ENCODE measurements around the gene PDYN.

PDYN gene

DNA sequence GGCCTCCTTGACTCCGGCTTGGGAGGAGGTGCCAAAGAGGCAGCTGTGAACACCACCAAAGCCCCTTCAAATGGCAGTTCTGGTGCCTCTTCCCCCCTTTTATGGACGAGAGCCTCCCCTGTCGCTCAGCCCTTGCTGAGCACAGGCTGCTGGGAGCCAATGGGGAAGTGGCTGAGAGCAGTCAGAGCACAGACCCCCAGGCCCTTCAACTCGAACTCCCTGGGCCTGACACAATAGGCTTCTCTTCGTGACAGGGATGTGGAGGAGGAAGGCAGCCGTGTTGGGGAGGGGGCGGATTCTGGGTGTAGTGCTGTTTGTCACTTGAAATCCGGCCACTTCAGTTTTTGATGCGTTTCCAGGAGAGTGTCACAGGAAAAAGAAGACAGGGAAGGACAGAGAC lies at the start of gene PDYN:
Gene PDYN (minus strand): TSS at position 73 of the 400 bp plus-strand sequence. CDS start 10,974 bp downstream, outside the sequence.
- H3K4me3 ChIP-seq (ENCODE audit: insufficient read depth, low read length, poor library complexity, severe bottlenecking): no peak within 1 kb of the TSS
- no peak within 1 kb of the TSS for H2AFZ ChIP-seq (ENCODE audit: low read depth, low read length, severe bottlenecking)
- no peak within 1 kb of the TSS for H3K27ac ChIP-seq (ENCODE audit: low read depth, low read length)
- H3K79me2 ChIP-seq (ENCODE audit: insufficient read depth, low read length): no peaks in the 10 kb centered on the region
- H3K9me2 ChIP-seq (replicated peaks; ENCODE audit: insufficient read depth, low read length): no peaks in the 10 kb centered on the region
- H3K36me3 ChIP-seq (ENCODE audit: low read length): no peaks in the 10 kb centered on the region
- no peaks in the 10 kb centered on the region for H3K27me3 ChIP-seq (ENCODE audit: low read length)
- H3F3A ChIP-seq (ENCODE audit: insufficient read depth): no peaks in the 10 kb centered on the region
- H3K9me3 ChIP-seq (ENCODE audit: insufficient read depth, low read length): no peaks in the 10 kb centered on the region
- no peak within 1 kb of the TSS for H3K4me2 ChIP-seq (ENCODE audit: low read depth, low read length, poor library complexity, severe bottlenecking)
- no peak within 1 kb of the TSS for H3K9ac ChIP-seq (ENCODE audit: low read length)
- TF ChIP-seq EZH2phosphoT487 (conservative IDR thresholded peaks at IDR 0.05; ENCODE audit: low read length): no peak
- TF ChIP-seq, protein P1, sequence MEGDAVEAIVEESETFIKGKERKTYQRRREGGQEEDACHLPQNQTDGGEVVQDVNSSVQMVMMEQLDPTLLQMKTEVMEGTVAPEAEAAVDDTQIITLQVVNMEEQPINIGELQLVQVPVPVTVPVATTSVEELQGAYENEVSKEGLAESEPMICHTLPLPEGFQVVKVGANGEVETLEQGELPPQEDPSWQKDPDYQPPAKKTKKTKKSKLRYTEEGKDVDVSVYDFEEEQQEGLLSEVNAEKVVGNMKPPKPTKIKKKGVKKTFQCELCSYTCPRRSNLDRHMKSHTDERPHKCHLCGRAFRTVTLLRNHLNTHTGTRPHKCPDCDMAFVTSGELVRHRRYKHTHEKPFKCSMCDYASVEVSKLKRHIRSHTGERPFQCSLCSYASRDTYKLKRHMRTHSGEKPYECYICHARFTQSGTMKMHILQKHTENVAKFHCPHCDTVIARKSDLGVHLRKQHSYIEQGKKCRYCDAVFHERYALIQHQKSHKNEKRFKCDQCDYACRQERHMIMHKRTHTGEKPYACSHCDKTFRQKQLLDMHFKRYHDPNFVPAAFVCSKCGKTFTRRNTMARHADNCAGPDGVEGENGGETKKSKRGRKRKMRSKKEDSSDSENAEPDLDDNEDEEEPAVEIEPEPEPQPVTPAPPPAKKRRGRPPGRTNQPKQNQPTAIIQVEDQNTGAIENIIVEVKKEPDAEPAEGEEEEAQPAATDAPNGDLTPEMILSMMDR (IDR thresholded peaks at IDR 0.05; ENCODE audit: insufficient read depth, low read length, poor library complexity, severe bottlenecking): no peak
- no peaks in the 10 kb centered on the region for H4K20me1 ChIP-seq (ENCODE audit: low read depth, low read length)

DNA sequence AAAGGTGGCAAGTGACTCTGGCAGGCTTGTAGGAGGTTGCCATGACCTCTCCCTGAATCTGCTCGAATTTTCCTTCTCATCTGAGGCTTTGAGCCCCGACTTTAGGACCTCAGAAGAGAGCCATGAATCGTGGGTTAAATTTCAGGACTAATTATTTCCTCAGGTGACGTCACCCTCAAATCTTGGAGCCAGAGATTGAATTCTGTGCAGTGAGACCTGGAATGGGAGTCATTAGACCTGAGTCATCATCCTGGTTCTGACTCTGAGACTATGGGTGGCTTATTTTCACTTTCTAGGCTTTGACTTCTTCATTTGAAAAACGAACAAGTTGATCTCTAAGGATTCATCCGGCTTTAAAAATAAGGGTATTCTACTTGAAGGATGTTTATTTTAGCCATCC lies 48.5 kb upstream of the PDYN start:
- no peaks in the 10 kb centered on the region for H3F3A ChIP-seq (ENCODE audit: insufficient read depth)
- H3K9ac ChIP-seq (ENCODE audit: low read length): no peak overlapping the region

GRCh38 chr20:2038161-2038560 lies 44.3 kb upstream of the PDYN start:
- no peaks in the 10 kb centered on the region for H3F3A ChIP-seq (ENCODE audit: insufficient read depth)
- no peaks in the 10 kb centered on the region for H3K9me2 ChIP-seq (replicated peaks; ENCODE audit: insufficient read depth, low read length)
- no peaks in the 10 kb centered on the region for H4K20me1 ChIP-seq (ENCODE audit: low read depth, low read length)
- H3K27me3 ChIP-seq (ENCODE audit: low read length): no peaks in the 10 kb centered on the region
- H3K4me2 ChIP-seq (ENCODE audit: low read depth, low read length, poor library complexity, severe bottlenecking): no peak overlapping the region
- no peaks in the 10 kb centered on the region for H3K9me3 ChIP-seq (ENCODE audit: insufficient read depth, low read length)
- no peak overlapping the region for H3K9ac ChIP-seq (ENCODE audit: low read length)
- no peak overlapping the region for H3K4me3 ChIP-seq (ENCODE audit: insufficient read depth, low read length, poor library complexity, severe bottlenecking)
- no peak for TF ChIP-seq EZH2phosphoT487 (conservative IDR thresholded peaks at IDR 0.05; ENCODE audit: low read length)
- TF ChIP-seq, protein P1 (IDR thresholded peaks at IDR 0.05; ENCODE audit: insufficient read depth, low read length, poor library complexity, severe bottlenecking): no peak
- no peak overlapping the region for H2AFZ ChIP-seq (ENCODE audit: low read depth, low read length, severe bottlenecking)
- H3K79me2 ChIP-seq (ENCODE audit: insufficient read depth, low read length): no peaks in the 10 kb centered on the region
- no peaks in the 10 kb centered on the region for H3K36me3 ChIP-seq (ENCODE audit: low read length)
- H3K27ac ChIP-seq (ENCODE audit: low read depth, low read length): no peak overlapping the region

More for the DNA sequence above, 48.5 kb upstream of the PDYN start:
- TF ChIP-seq, protein P1 (IDR thresholded peaks at IDR 0.05; ENCODE audit: insufficient read depth, low read length, poor library complexity, severe bottlenecking): no peak
- TF ChIP-seq EZH2phosphoT487 (conservative IDR thresholded peaks at IDR 0.05; ENCODE audit: low read length): no peak
- no peak overlapping the region for H3K4me2 ChIP-seq (ENCODE audit: low read depth, low read length, poor library complexity, severe bottlenecking)
- H4K20me1 ChIP-seq (ENCODE audit: low read depth, low read length): no peaks in the 10 kb centered on the region
- no peak overlapping the region for H2AFZ ChIP-seq (ENCODE audit: low read depth, low read length, severe bottlenecking)
- H3K27me3 ChIP-seq (ENCODE audit: low read length): no peaks in the 10 kb centered on the region
- no peaks in the 10 kb centered on the region for H3K79me2 ChIP-seq (ENCODE audit: insufficient read depth, low read length)
- H3K9me3 ChIP-seq (ENCODE audit: insufficient read depth, low read length): no peaks in the 10 kb centered on the region
- H3K4me3 ChIP-seq (ENCODE audit: insufficient read depth, low read length, poor library complexity, severe bottlenecking): no peak overlapping the region
- no peaks in the 10 kb centered on the region for H3K36me3 ChIP-seq (ENCODE audit: low read length)
- no peak overlapping the region for H3K27ac ChIP-seq (ENCODE audit: low read depth, low read length)
- no peaks in the 10 kb centered on the region for H3K9me2 ChIP-seq (replicated peaks; ENCODE audit: insufficient read depth, low read length)

All from SU-DHL-6 (cell line).